NOMO-1 treated with DMSO at 0.1 percent for 48 hours (cell line): ENCODE data around the gene FAM53A.

Source experiments
- DNase-seq: peaks from one replicate; lab custom pipeline; 2025; ENCODE audit not compliant: unreplicated experiment; lab: John Stamatoyannopoulos, UW

FAM53A gene

GRCh38 chr4:1717129-1718094, 33.3 kb upstream of the FAM53A start:
- no peak for DNase-seq

- no peak for DNase-seq
Measured at GRCh38 chr4:1716065-1716945, 32.2 kb upstream of the FAM53A start.

GRCh38 chr4:1715002-1715758, 31.1 kb upstream of the FAM53A start:
- peak; percentile 33 for DNase-seq

- DNase-seq: no peak
Measured at GRCh38 chr4:1714303-1715001, 30.3 kb upstream of the FAM53A start.

GRCh38 chr4:1713003-1713851, 29.1 kb upstream of the FAM53A start:
- no peak for DNase-seq

GRCh38 chr4:1712216-1713002, 28.3 kb upstream of the FAM53A start, which contains the start of gene SLBP:
TSS of gene SLBP (minus strand) at chr4:1712319. CDS start at chr4:1712188, 131 bp downstream.
- DNase-seq: peak; percentile 96

- no peak for DNase-seq
Measured at GRCh38 chr4:1711571-1712215, 27.6 kb upstream of the FAM53A start.

- no peak for DNase-seq
Measured at GRCh38 chr4:1711055-1711570, 27.0 kb upstream of the FAM53A start.

GRCh38 chr4:1708581-1708980, 24.5 kb upstream of the FAM53A start:
- DNase-seq: no peak

- DNase-seq: no peak
Measured at GRCh38 chr4:1706358-1706757, 22.2 kb upstream of the FAM53A start.

GRCh38 chr4:1705732-1706131, 21.6 kb upstream of the FAM53A start:
- no peak for DNase-seq

- no peak for DNase-seq
Measured at GRCh38 chr4:1703867-1704266, 19.8 kb upstream of the FAM53A start.

- DNase-seq: peak; percentile 37
Measured at GRCh38 chr4:1701671-1702070, 17.6 kb upstream of the FAM53A start.

- DNase-seq: no peak
Measured at GRCh38 chr4:1695913-1696312, 11.8 kb upstream of the FAM53A start.

- peak; percentile 79 for DNase-seq
Measured at GRCh38 chr4:1693131-1693896, 9.2 kb upstream of the FAM53A start.

GRCh38 chr4:1691737-1692373, 7.7 kb upstream of the FAM53A start:
- DNase-seq: no peak

- no peak for DNase-seq
Measured at GRCh38 chr4:1690698-1691097, 6.6 kb upstream of the FAM53A start.
